Endothelial cell of umbilical vein (primary cell): ENCODE results near the gene TBCD. TPM values are rescaled to one million over a fixed set of nuclear protein-coding genes. Genes with fewer than 3 reads are reported as not detected.

Experiments
- BruUV-seq: library from RNA; stranded (reverse); fragments of 400-500 nt; replicated peaks from 2 replicates; lab custom pipeline; 2021; lab: Mats Ljungman, UMichigan
- CTCF ChIA-PET: fragments of 300-600, 350-600 bp; sonication (Branson Sonifier 250); formaldehyde crosslinking; loops from one replicate; lab custom pipeline; 2021; ENCODE audit warnings: antibody characterized with exemption, inconsistent platforms; lab: Charles Lee
- POLR2A ChIA-PET: fragments of 300-600, 350-600 bp; sonication (Branson Sonifier 250); formaldehyde crosslinking; loops from one replicate; lab custom pipeline; 2021; ENCODE audit warnings: antibody characterized with exemption, inconsistent platforms; lab: Charles Lee
- DNase-seq: peaks from one replicate; pipeline ENCODE4 v3.0.0-alpha.2; 2011; ENCODE audit warnings: low read depth, low spot score
- FAIRE-seq: peaks from 2 replicates; lab custom pipeline; 2011; peaks lifted over from hg19 to GRCh38; lab: Jason Lieb, UNC
- H2AFZ ChIP-seq: 2 replicates; pipeline ENCODE4 v1.6.0; 2012; ENCODE audit warnings: low read depth, low read length, control low read depth, inconsistent platforms
- H3K27ac ChIP-seq: 2 replicates; pipeline ENCODE4 v1.5.1; 2011; ENCODE audit warnings: low read depth, mild to moderate bottlenecking, control low read depth, low read length, moderate library complexity; ENCODE audit not compliant: insufficient read depth
- H3K27me3 ChIP-seq, 2 experiments: 2 replicates each; pipeline versions ENCODE4 v1.6.0 to v1.6.1; 2011; ENCODE audit warnings: low read length in 2 of 2, mixed read lengths in 1 of 2; ENCODE audit not compliant: control insufficient read depth in 2 of 2, insufficient read depth in 2 of 2
- H3K36me3 ChIP-seq, 2 experiments: 2 replicates in 1 of 2; 3 replicates in 1 of 2; pipeline ENCODE4 v1.5.1; 2011; ENCODE audit warnings: low read length in 2 of 2, mild to moderate bottlenecking in 1 of 2, moderate library complexity in 1 of 2; ENCODE audit not compliant: control insufficient read depth in 2 of 2, insufficient read depth in 2 of 2; ENCODE audit errors: extremely low read depth in 1 of 2
- H3K4me1 ChIP-seq: 3 replicates; pipeline ENCODE4 v1.5.1; 2011; ENCODE audit warnings: mild to moderate bottlenecking, low read length; ENCODE audit not compliant: control insufficient read depth, insufficient read depth; ENCODE audit errors: extremely low read depth
- H3K4me2 ChIP-seq: 2 replicates; pipeline ENCODE4 v1.6.1; 2011; ENCODE audit warnings: low read length, control low read depth, mixed read lengths; ENCODE audit not compliant: insufficient read depth
- H3K4me3 ChIP-seq, 3 experiments: fragments of 200-600 bp in 1 of 3; sonication (generic), shearing (Covaris generic) in 1 of 3; replicated peaks in 1 of 3; 2 replicates each; pipeline ENCODE4 v1.5.1; 2011 to 2016; ENCODE audit warnings: control low read depth in 3 of 3, low read length in 3 of 3, mild to moderate bottlenecking in 2 of 3, inconsistent platforms in 1 of 3, low read depth in 1 of 3, moderate library complexity in 1 of 3; ENCODE audit not compliant: insufficient read depth in 1 of 3
- H3K79me2 ChIP-seq: 2 replicates; pipeline ENCODE4 v1.6.0; 2012; ENCODE audit warnings: low read length, inconsistent platforms; ENCODE audit not compliant: control insufficient read depth, insufficient read depth
- H3K9ac ChIP-seq: replicated peaks from 2 replicates; pipeline ENCODE3; 2011; ENCODE audit warnings: low read length, control low read depth; ENCODE audit not compliant: insufficient read depth; ENCODE audit errors: extremely low read depth
- H3K9me1 ChIP-seq: replicated peaks from 3 replicates; pipeline ENCODE4 v1.6.0; 2011; ENCODE audit warnings: mild to moderate bottlenecking, low read length; ENCODE audit not compliant: control insufficient read depth, insufficient read depth; ENCODE audit errors: extremely low read depth
- H3K9me3 ChIP-seq: replicated peaks from 2 replicates; pipeline ENCODE4 v1.5.1; 2012; ENCODE audit warnings: low read length, inconsistent platforms; ENCODE audit not compliant: control insufficient read depth, insufficient read depth
- H4K20me1 ChIP-seq: replicated peaks from 2 replicates; pipeline ENCODE3; 2011; ENCODE audit warnings: mild to moderate bottlenecking, low read length; ENCODE audit not compliant: control insufficient read depth, insufficient read depth; ENCODE audit errors: extremely low read depth
- CTCF ChIP-seq, 2 donors: IDR thresholded peaks; 1 replicate in 1 of 2; 2 replicates in 1 of 2; pipeline ENCODE4 v1.5.1; 2011; ENCODE audit warnings: low read length in 2 of 2, mild to moderate bottlenecking in 2 of 2, moderate library complexity in 2 of 2, control low read depth in 1 of 2, inconsistent platforms in 1 of 2, low read depth in 1 of 2; ENCODE audit not compliant: insufficient read depth in 1 of 2; ENCODE audit errors: extremely low read depth in 1 of 2
- EZH2 ChIP-seq: IDR thresholded peaks from 2 replicates; pipeline ENCODE4 v1.6.1; 2012; ENCODE audit warnings: borderline replicate concordance, low read depth, mild to moderate bottlenecking, moderate library complexity, low read length, inconsistent platforms; ENCODE audit not compliant: severe bottlenecking
- FOS ChIP-seq: IDR thresholded peaks from 2 replicates; pipeline ENCODE4 v1.6.1; 2011; ENCODE audit warnings: mild to moderate bottlenecking, low read length, moderate library complexity, borderline replicate concordance; ENCODE audit not compliant: insufficient read depth
- GATA2 ChIP-seq: IDR thresholded peaks from 2 replicates; pipeline ENCODE4 v1.7.0; 2011; ENCODE audit warnings: low read depth, mild to moderate bottlenecking, moderate library complexity, mixed read lengths, low read length; ENCODE audit not compliant: insufficient read length, insufficient read depth
- JUN ChIP-seq: IDR thresholded peaks from 2 replicates; pipeline ENCODE4 v1.6.1; 2011; ENCODE audit warnings: borderline replicate concordance, low read depth; ENCODE audit not compliant: insufficient read length, insufficient read depth
- MYC ChIP-seq: IDR thresholded peaks from one replicate; pipeline ENCODE4 v1.6.1; 2011; ENCODE audit warnings: mild to moderate bottlenecking, low read depth, low read length
- POLR2A ChIP-seq: IDR thresholded peaks from 2 replicates; pipeline ENCODE4 v1.6.1; 2012; ENCODE audit warnings: low read depth, mild to moderate bottlenecking, control low read depth, low read length
- POLR2AphosphoS5 ChIP-seq: IDR thresholded peaks from 2 replicates; pipeline ENCODE4 v1.6.1; 2012; ENCODE audit warnings: low read depth, mild to moderate bottlenecking, control low read depth, low read length, moderate library complexity; ENCODE audit not compliant: insufficient read depth
- dilution Hi-C: fragments of 300-500 bp; cut with MboI; formaldehyde crosslinking; loops from one replicate; pipeline ENCODE4 v1.15.0; 2019; ENCODE audit warnings: low sequenced_read_pairs; ENCODE audit not compliant: extremely low pct_ligation_motif_present
- intact Hi-C: fragments of 100-400 bp; cut with micrococcal nuclease; formaldehyde crosslinking; loops from one replicate; pipeline ENCODE4 v1.10.0; 2022
- polyA plus RNA-seq, 4 experiments: library from polyadenylated mRNA; depleted of rRNA in 3 of 4; stranded (reverse) in 3 of 4; unstranded in 1 of 4; fragments of >200 nt; gene quantifications; 2 replicates each; pipeline versions ENCODE4 v1.2.1 to v1.2.3, GENCODE V29; 2011 to 2012; ENCODE audit warnings: missing spikeins in 1 of 4
- total RNA-seq: library from RNA; stranded (reverse); gene quantifications from 2 replicates; pipeline ENCODE4 v1.2.3, GENCODE V29; 2021
- TF ChIP-seq, protein P1 (sequence below): IDR thresholded peaks from 2 replicates; pipeline ENCODE4 v1.6.1; 2011; ENCODE audit not compliant: insufficient read depth, insufficient read length

The TBCD gene
- total and polyA plus RNA-seq, 2 donors (not counting 3 experiments of a cell fraction or from before 2014, with no cell fraction given) = 121 to 145 TPM

DNA sequence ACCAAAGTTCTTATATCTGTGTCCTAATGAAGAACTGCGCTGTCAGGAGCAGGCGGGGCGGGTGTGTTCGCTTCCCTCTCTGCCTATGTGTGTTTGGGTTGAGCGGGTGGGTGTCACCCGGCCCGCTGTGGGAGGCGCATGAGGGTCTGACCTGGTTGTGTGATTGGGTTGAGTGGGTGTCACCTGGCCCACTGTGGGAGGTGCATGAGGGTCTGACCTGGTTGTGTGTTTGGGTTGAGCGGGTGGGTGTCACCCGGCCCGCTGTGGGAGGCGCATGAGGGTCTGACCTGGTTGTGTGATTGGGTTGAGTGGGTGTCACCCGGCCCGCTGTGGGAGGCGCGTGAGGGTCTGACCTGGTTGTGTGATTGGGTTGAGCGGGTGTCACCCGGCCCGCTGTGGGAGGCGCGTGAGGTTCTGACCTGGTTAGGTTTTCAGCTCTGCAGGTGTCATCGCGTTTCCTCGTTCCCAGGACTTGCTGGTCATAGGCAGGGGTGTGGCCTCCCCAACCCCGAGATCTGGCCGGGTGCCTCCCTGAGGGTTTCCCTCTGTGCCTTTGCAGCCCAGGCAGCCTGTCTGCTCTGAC, 157.5 kb downstream of the TBCD start:
- dilution Hi-C loops (no loop called here), intact Hi-C loops (no loop called here)
- CTCF ChIA-PET = interaction anchor here (1.4 to 1.9 kb wide), 2 partner anchors 8 to 128 kb away, joined by 6 read pairs; no protein-coding TSS in a partner anchor
- DNase-seq = no peak
- H3K9me3 ChIP-seq = no peaks in the 10 kb centered on the region
- H3K79me2 ChIP-seq = peaks cover 2% of the 10 kb centered on the region
- BruUV-seq = no TSS peak
- H3K9me1 ChIP-seq = no peaks in the 10 kb centered on the region
- no peak overlapping the region for H3K4me3 ChIP-seq
- peaks cover 0 to 25% of the 10 kb centered on the region in 2 experiments for H3K36me3 ChIP-seq
- H3K4me2 ChIP-seq = no peak overlapping the region
- no peak for TF ChIP-seq GATA2
- TF ChIP-seq, protein P1, sequence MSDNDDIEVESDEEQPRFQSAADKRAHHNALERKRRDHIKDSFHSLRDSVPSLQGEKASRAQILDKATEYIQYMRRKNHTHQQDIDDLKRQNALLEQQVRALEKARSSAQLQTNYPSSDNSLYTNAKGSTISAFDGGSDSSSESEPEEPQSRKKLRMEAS = no peak
- no peak for TF ChIP-seq POLR2A
- H3K27ac ChIP-seq = no peak overlapping the region
- H3K27me3 ChIP-seq = no peaks in the 10 kb centered on the region
- no peak overlapping the region for H2AFZ ChIP-seq
- H4K20me1 ChIP-seq = no peaks in the 10 kb centered on the region
- H3K9ac ChIP-seq = no peak overlapping the region
- FAIRE-seq = no peak
- POLR2A ChIA-PET = no interaction called here
- no peaks in the 10 kb centered on the region for H3K4me1 ChIP-seq

GRCh38 chr17:82910041-82910481, 158.2 kb downstream of the TBCD start:
- Histone ChIP-seq H3K36me3 (peaks cover 0 to 20% of the 10 kb centered on the region in 2 experiments), H4K20me1 (no peaks in the 10 kb centered on the region), H3K9me1 (no peaks in the 10 kb centered on the region), H3K4me3 (no peak overlapping the region), H3K79me2 (peaks cover 2% of the 10 kb centered on the region), H3K4me1 (no peaks in the 10 kb centered on the region), H3K27ac (no peak overlapping the region), H3K4me2 (no peak overlapping the region), H3K27me3 (no peaks in the 10 kb centered on the region), H3K9me3 (no peaks in the 10 kb centered on the region), H2AFZ (no peak overlapping the region), H3K9ac (no peak overlapping the region)
- DNase-seq (no peak), FAIRE-seq (no peak)
- TF ChIP-seq JUN = no peak
- TF ChIP-seq EZH2 = no peak
- TF ChIP-seq, protein P1 = no peak
- no peak for TF ChIP-seq POLR2AphosphoS5
- TF ChIP-seq CTCF (IDR thresholded peaks at IDR 0.05; ENCODE audit: extremely low read depth in 1 of 2, insufficient read depth in 1 of 2, low read depth in 1 of 2, low read length in 2 of 2) = no peak
- no peak for TF ChIP-seq FOS
- no peak for TF ChIP-seq POLR2A
- TF ChIP-seq MYC = no peak
- no peak for TF ChIP-seq GATA2
- ChIA-PET POLR2A (no interaction called here), CTCF (interaction anchor here (1.1 to 12.2 kb wide), 2 partner anchors 18 to 130 kb away, joined by 3 to 176 read pairs; no protein-coding TSS in a partner anchor)
- dilution Hi-C loops (no loop called here), intact Hi-C loops (no loop called here)
- BruUV-seq = no TSS peak
